UCSD-AML1 (cell line): ENCODE results near the gene SIX5.
A peak's percentile ranks its signal among the peaks of the same experiment; 100 is the strongest.

Source experiments
- DNase-seq: peaks from one replicate; lab custom pipeline; 2025; ENCODE audit not compliant: unreplicated experiment; lab: John Stamatoyannopoulos, UW

Gene SIX5

GRCh38 chr19:45716359-45717130, 52.5 kb downstream of the SIX5 start:
- peak; percentile 51 for DNase-seq

GRCh38 chr19:45715139-45715538, 53.9 kb downstream of the SIX5 start:
- DNase-seq, result no peak
